Common myeloid progenitor, CD34-positive (primary cell): ENCODE measurements around the gene PDE3B.
A peak's percentile ranks its signal among the peaks of the same experiment; 100 is the strongest.
"Not testable (repeated sequence)": the region's sequence is repeated elsewhere in the genome, so short reads cannot be mapped to it uniquely, and the experiment has no call there.

Experiments
- CTCF ChIA-PET: fragments of 350-600 bp; sonication (Branson Sonifier 250); formaldehyde crosslinking; loops from one replicate; lab custom pipeline; 2021; ENCODE audit warnings: antibody characterized with exemption; lab: Charles Lee
- POLR2A ChIA-PET: fragments of 350-600 bp; sonication (Branson Sonifier 250); formaldehyde crosslinking; loops from one replicate; lab custom pipeline; 2021; ENCODE audit warnings: antibody characterized with exemption; lab: Charles Lee
- DNase-seq, 3 donors: peaks; one replicate each; pipeline versions ENCODE4 v3.0.0 to v3.0.0-alpha.2; 2013
- H3K27ac ChIP-seq, 2 experiments: 1 replicate in 1 of 2; 2 replicates in 1 of 2; pipeline ENCODE4 v1.7.0; 2013; ENCODE audit warnings: inconsistent platforms in 2 of 2, low read length in 2 of 2, mild to moderate bottlenecking in 2 of 2, low read depth in 1 of 2, moderate library complexity in 1 of 2; ENCODE audit not compliant: severe bottlenecking in 2 of 2, insufficient read depth in 1 of 2, poor library complexity in 1 of 2
- H3K27me3 ChIP-seq, 5 experiments: replicated peaks in 2 of 5; 1 replicate in 3 of 5; 2 replicates in 2 of 5; pipeline versions ENCODE4 v1.6.1 to v1.7.0; 2013; ENCODE audit warnings: low read length in 4 of 5, mild to moderate bottlenecking in 2 of 5, moderate library complexity in 2 of 5, inconsistent platforms in 1 of 5; ENCODE audit not compliant: insufficient read depth in 5 of 5, control insufficient read depth in 4 of 5
- H3K36me3 ChIP-seq, 4 experiments: 1 replicate in 2 of 4; 2 replicates in 2 of 4; pipeline versions ENCODE4 v1.6.1 to v1.7.0; 2013; ENCODE audit warnings: low read length in 3 of 4, control low read depth in 1 of 4, mild to moderate bottlenecking in 1 of 4; ENCODE audit not compliant: control insufficient read depth in 4 of 4, insufficient read depth in 4 of 4
- H3K4me1 ChIP-seq, 4 experiments: 1 replicate in 3 of 4; 2 replicates in 1 of 4; pipeline versions ENCODE4 v1.6.1 to v1.7.1; 2013; ENCODE audit warnings: low read length in 3 of 4, mild to moderate bottlenecking in 3 of 4, control low read depth in 1 of 4, inconsistent platforms in 1 of 4, moderate library complexity in 1 of 4; ENCODE audit not compliant: control insufficient read depth in 4 of 4, insufficient read depth in 4 of 4; ENCODE audit errors: control extremely low read depth in 1 of 4
- H3K4me3 ChIP-seq, 7 experiments: 1 replicate in 4 of 7; 2 replicates in 3 of 7; pipeline versions ENCODE4 v1.5.1 to v1.7.0; 2013; ENCODE audit warnings: mild to moderate bottlenecking in 7 of 7, low read length in 6 of 7, moderate library complexity in 6 of 7, inconsistent platforms in 2 of 7, low read depth in 2 of 7, control low read depth in 1 of 7; ENCODE audit not compliant: insufficient read depth in 4 of 7, control insufficient read depth in 1 of 7; ENCODE audit errors: extremely low read depth in 1 of 7
- H3K9me3 ChIP-seq, 5 experiments: 1 replicate in 4 of 5; 2 replicates in 1 of 5; pipeline versions ENCODE4 v1.6.1 to v1.7.1; 2013; ENCODE audit warnings: low read length in 4 of 5, mild to moderate bottlenecking in 2 of 5, inconsistent platforms in 1 of 5, low read depth in 1 of 5, moderate library complexity in 1 of 5; ENCODE audit not compliant: control insufficient read depth in 4 of 5, insufficient read depth in 2 of 5; ENCODE audit errors: control extremely low read depth in 1 of 5
- WGBS: methylation state at CpG from one replicate; pipeline ENCODE4 v1.1.5; 2013; ENCODE audit not compliant: insufficient coverage; 5-methylcytosine and 5-hydroxymethylcytosine counted together

PDE3B gene

GRCh38 chr11:14755140-14755539 is 111.5 kb downstream of the PDE3B start:
- Histone ChIP-seq H3K9me3 (no peaks in the 10 kb centered on the region), H3K4me1 (peaks cover 0 to 6% (median 0%) of the 10 kb centered on the region in 4 experiments), H3K4me3 (no peak overlapping the region), H3K36me3 (no peaks in the 10 kb centered on the region), H3K27me3 (peaks cover 0 to 26% (median 14%) of the 10 kb centered on the region in 5 experiments), H3K27ac (no peak overlapping the region)
- ChIA-PET POLR2A (no interaction called here), CTCF (interaction anchor here (1.0 to 1.3 kb wide), 2 partner anchors 19 to 104 kb away, joined by 3 to 4 read pairs; no protein-coding TSS in a partner anchor)
- DNase-seq: no peak
- WGBS: 100% methylated on average over 1 of the region's 3 CpGs

- Histone ChIP-seq H3K36me3 (no peaks in the 10 kb centered on the region), H3K9me3 (no peaks in the 10 kb centered on the region), H3K27me3 (peaks cover 0 to 28% (median 14%) of the 10 kb centered on the region in 5 experiments), H3K4me3 (no peak overlapping the region), H3K27ac (no peak overlapping the region), H3K4me1 (peaks cover 0 to 5% (median 0%) of the 10 kb centered on the region in 4 experiments)
- CTCF ChIA-PET: interaction anchor here (1.0 kb wide), 1 partner anchor 105 kb away, joined by 3 read pairs; no protein-coding TSS in a partner anchor
- POLR2A ChIA-PET: no interaction called here
- no peak for DNase-seq
- 100% methylated on average over 1 of the region's 4 CpGs for WGBS
Measured at GRCh38 chr11:14756349-14756748, 112.7 kb downstream of the PDE3B start.

GRCh38 chr11:14759300-14760012 is 115.9 kb downstream of the PDE3B start:
- ChIA-PET CTCF (interaction anchor here (0.6 kb wide), 1 partner anchor 26 kb away, joined by 3 read pairs; no protein-coding TSS in a partner anchor), POLR2A (interaction anchor here (0.6 kb wide), 1 partner anchor 11 kb away, joined by 3 read pairs; no protein-coding TSS in a partner anchor)
- not testable (repeated sequence) for H3K36me3 ChIP-seq, H3K9me3 ChIP-seq, H3K4me3 ChIP-seq, DNase-seq, H3K27ac ChIP-seq, H3K4me1 ChIP-seq
- 93% methylated on average over 2 of the region's 9 CpGs for WGBS
- peaks cover 0 to 39% (median 29%) of the 10 kb centered on the region in 5 experiments for H3K27me3 ChIP-seq

DNA sequence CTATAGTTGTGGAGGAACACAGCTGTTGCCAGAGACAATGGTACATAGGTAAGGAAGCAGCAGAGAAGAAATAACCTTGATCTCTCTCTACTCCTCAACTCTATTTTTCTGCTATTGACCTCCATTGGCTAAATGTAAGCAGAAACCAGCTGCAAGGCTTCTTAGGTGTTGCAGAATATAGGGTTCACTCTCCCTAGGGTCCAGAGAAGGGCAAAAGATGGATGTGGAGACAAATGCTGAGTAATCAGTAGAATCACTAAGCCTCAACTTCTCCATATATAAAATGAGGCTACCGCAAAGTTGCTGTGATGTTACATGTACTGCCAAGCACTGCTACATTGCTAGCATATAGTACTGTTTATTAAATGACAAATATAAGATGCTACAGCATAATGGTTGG is 120.6 kb downstream of the PDE3B start:
- ChIA-PET CTCF (no interaction called here), POLR2A (no interaction called here)
- Histone ChIP-seq H3K4me3 (no peak overlapping the region), H3K27ac (no peak overlapping the region), H3K27me3 (peaks cover 0 to 72% (median 26%) of the 10 kb centered on the region in 5 experiments), H3K9me3 (no peaks in the 10 kb centered on the region), H3K4me1 (peaks cover 0 to 33% (median 7%) of the 10 kb centered on the region in 4 experiments), H3K36me3 (no peaks in the 10 kb centered on the region)
- WGBS: no CpG with 5 or more reads among the region's 1 CpG
- no peak for DNase-seq

GRCh38 chr11:14764579-14765527 is 121.2 kb downstream of the PDE3B start:
- peaks cover 0 to 71% (median 26%) of the 10 kb centered on the region in 5 experiments for H3K27me3 ChIP-seq
- DNase-seq: peak; percentile 95 to 97 (median 96)
- 63% methylated on average over 1 of the region's 6 CpGs for WGBS
- ChIA-PET POLR2A (no interaction called here), CTCF (interaction anchor here (1.1 to 1.6 kb wide), 3 partner anchors 25 to 144 kb away, joined by 3 to 4 read pairs (median 4); partner anchors contain the start of gene CYP2R1)
- peaks cover 0 to 33% (median 7%) of the 10 kb centered on the region in 4 experiments for H3K4me1 ChIP-seq
- peak overlapping the region in 1 of 7 experiments; percentile 36 for H3K4me3 ChIP-seq
- no peaks in the 10 kb centered on the region for H3K36me3 ChIP-seq
- no peaks in the 10 kb centered on the region for H3K9me3 ChIP-seq
- no peak overlapping the region for H3K27ac ChIP-seq

DNA sequence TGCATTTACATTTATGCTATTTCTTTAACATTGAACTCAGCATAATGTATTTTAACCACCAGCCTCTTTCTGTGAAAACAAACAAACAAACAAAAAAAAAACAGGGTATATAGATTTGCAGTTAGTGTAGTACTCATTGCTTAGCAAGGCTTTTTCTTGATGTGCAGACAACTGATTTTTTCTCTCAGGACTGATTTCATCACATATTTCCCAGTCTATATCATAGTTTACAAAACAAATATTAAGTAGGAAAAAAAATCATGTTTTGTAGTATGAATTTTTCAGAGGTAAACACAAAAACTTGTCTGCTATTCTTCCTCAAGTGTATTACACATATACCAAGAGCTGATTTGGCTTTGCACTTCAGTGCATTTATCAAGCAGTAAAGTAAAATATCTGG is 123.0 kb downstream of the PDE3B start:
- Histone ChIP-seq H3K9me3 (no peaks in the 10 kb centered on the region), H3K36me3 (no peaks in the 10 kb centered on the region), H3K27me3 (peaks cover 0 to 79% (median 34%) of the 10 kb centered on the region in 5 experiments), H3K4me3 (no peak overlapping the region), H3K4me1 (peaks cover 0 to 33% (median 7%) of the 10 kb centered on the region in 4 experiments), H3K27ac (no peak overlapping the region)
- CTCF ChIA-PET: interaction anchor here (0.8 to 1.6 kb wide), 6 partner anchors 12 to 348 kb away, joined by 3 to 4 read pairs (median 3); partner anchors contain the start of gene INSC
- POLR2A ChIA-PET: no interaction called here
- DNase-seq: no peak
